Thyroid gland (tissue), 4 donors: ENCODE data around the gene RBM39.

ENCODE experiments used
- POLR2A ChIP-seq, 2 donors: fragments of 450-650 bp; IDR thresholded peaks; one replicate each; pipeline ENCODE4 v1.6.1; 2017; ENCODE audit warnings: antibody characterized with exemption in 2 of 2, mild to moderate bottlenecking in 2 of 2, moderate library complexity in 1 of 2
- TF ChIP-seq, protein P1 (sequence below), 6 experiments: fragments of 200-600 bp in 3 of 6; fragments of 450-650 bp in 3 of 6; sonication (generic) in 3 of 6; IDR thresholded peaks; one replicate each; pipeline ENCODE4 v1.5.1; 2016 to 2019; ENCODE audit warnings: antibody characterized with exemption in 6 of 6, mild to moderate bottlenecking in 2 of 6, inconsistent platforms in 1 of 6, moderate library complexity in 1 of 6

DNA sequence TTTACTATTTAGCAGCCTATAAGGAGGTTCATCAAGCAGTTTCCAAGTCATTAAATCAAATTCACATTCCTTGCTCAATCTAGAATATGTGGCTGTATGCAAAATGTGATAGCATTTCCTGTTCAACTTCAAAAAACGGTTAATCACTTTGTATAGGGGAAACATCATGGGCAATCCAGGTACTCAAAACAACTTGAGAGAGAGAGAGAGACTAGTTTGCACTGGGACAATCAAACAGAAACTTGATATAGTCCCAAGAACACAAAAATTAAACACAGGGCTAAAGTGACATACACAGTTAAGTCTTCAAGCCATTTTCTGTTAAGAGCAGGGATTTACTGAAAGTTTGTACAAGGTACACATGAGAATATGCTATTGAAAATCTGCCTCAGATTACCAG is 84.8 kb downstream of the RBM39 start:
- TF ChIP-seq, protein P1, sequence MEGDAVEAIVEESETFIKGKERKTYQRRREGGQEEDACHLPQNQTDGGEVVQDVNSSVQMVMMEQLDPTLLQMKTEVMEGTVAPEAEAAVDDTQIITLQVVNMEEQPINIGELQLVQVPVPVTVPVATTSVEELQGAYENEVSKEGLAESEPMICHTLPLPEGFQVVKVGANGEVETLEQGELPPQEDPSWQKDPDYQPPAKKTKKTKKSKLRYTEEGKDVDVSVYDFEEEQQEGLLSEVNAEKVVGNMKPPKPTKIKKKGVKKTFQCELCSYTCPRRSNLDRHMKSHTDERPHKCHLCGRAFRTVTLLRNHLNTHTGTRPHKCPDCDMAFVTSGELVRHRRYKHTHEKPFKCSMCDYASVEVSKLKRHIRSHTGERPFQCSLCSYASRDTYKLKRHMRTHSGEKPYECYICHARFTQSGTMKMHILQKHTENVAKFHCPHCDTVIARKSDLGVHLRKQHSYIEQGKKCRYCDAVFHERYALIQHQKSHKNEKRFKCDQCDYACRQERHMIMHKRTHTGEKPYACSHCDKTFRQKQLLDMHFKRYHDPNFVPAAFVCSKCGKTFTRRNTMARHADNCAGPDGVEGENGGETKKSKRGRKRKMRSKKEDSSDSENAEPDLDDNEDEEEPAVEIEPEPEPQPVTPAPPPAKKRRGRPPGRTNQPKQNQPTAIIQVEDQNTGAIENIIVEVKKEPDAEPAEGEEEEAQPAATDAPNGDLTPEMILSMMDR (IDR thresholded peaks at IDR 0.05): no peak
- no peak for TF ChIP-seq POLR2A (IDR thresholded peaks at IDR 0.05)
